GM12878 (cell line): Measurements from ENCODE around the gene CSTF2T. TPM values are rescaled to one million over a fixed set of nuclear protein-coding genes. Genes with fewer than 3 reads are reported as not detected.

Experiments
- ATAC-seq: fragments of 200-7000 bp; cut with Tn5 transposase; 3 replicates; pipeline ENCODE4 v1.9.1; 2020; ENCODE audit warnings: mild to moderate bottlenecking, moderate library complexity
- BruUV-seq: library from RNA; stranded (reverse); fragments of 400-500 nt; replicated peaks from 2 replicates; lab custom pipeline; 2021; lab: Mats Ljungman, UMichigan
- CTCF ChIA-PET: fragments of 300-600 bp; sonication (Branson Sonifier 250); formaldehyde crosslinking; extraction: SDS; loops from one replicate; lab custom pipeline; 2021; ENCODE audit warnings: inconsistent platforms; lab: Yijun Ruan, JAX
- POLR2A ChIA-PET: fragments of 350-600 bp; formaldehyde crosslinking; extraction: SDS; loops from one replicate; lab custom pipeline; 2021; ENCODE audit warnings: inconsistent platforms; lab: Charles Lee
- RAD21 ChIA-PET: fragments of 300-600 bp; sonication (Branson Sonifier 250); formaldehyde crosslinking; loops from one replicate; lab custom pipeline; 2023; ENCODE audit warnings: antibody characterized with exemption; ENCODE audit not compliant: unreplicated experiment; lab: Charles Lee
- SMC1A ChIA-PET: fragments of 300-600 bp; sonication (Branson Sonifier 250); formaldehyde crosslinking; loops from one replicate; lab custom pipeline; 2023; ENCODE audit not compliant: unreplicated experiment, uncharacterized antibody; lab: Charles Lee
- DNase-seq: peaks from one replicate; pipeline ENCODE4 v3.0.0-alpha.2; 2011; ENCODE audit warnings: low read depth, low spot score
- FAIRE-seq: peaks from 3 replicates; lab custom pipeline; 2011; peaks lifted over from hg19 to GRCh38; lab: Jason Lieb, UNC
- H2AFZ ChIP-seq: 2 replicates; pipeline ENCODE4 v1.6.0; 2011; ENCODE audit warnings: low read depth, low read length, control low read depth; ENCODE audit not compliant: control insufficient read depth
- H3K27ac ChIP-seq: 2 replicates; pipeline ENCODE4 v1.5.1; 2011; ENCODE audit warnings: control low read depth; ENCODE audit not compliant: control insufficient read depth, insufficient read depth
- H3K27me3 ChIP-seq, 2 experiments: replicated peaks in 1 of 2; 2 replicates each; pipeline versions ENCODE4 v1.6.0 to v1.6.1; 2011; ENCODE audit warnings: low read length in 1 of 2; ENCODE audit not compliant: control insufficient read depth in 2 of 2, insufficient read depth in 2 of 2
- H3K36me3 ChIP-seq, 2 experiments: 2 replicates each; pipeline ENCODE4 v1.5.1; 2011; ENCODE audit warnings: low read length in 1 of 2; ENCODE audit not compliant: control insufficient read depth in 2 of 2, insufficient read depth in 2 of 2
- H3K4me1 ChIP-seq: 2 replicates; pipeline ENCODE4 v1.6.1; 2011; ENCODE audit warnings: mild to moderate bottlenecking, low read length, moderate library complexity, mixed read lengths; ENCODE audit not compliant: control insufficient read depth, insufficient read depth
- H3K4me2 ChIP-seq: 2 replicates; pipeline ENCODE4 v1.6.0; 2011; ENCODE audit warnings: control low read depth; ENCODE audit not compliant: control insufficient read depth, insufficient read depth
- H3K4me3 ChIP-seq: fragments of 200-600 bp; sonication (generic); 2 replicates; pipeline ENCODE4 v1.5.1; 2016
- H3K79me2 ChIP-seq: 2 replicates; pipeline ENCODE4 v1.6.0; 2011; ENCODE audit warnings: low read length; ENCODE audit not compliant: control insufficient read depth, insufficient read depth
- H3K9ac ChIP-seq: 2 replicates; pipeline ENCODE4 v1.8.0; 2011; ENCODE audit warnings: low read length, control low read depth, mixed read lengths; ENCODE audit not compliant: control insufficient read depth, insufficient read depth
- H3K9me3 ChIP-seq: replicated peaks from 3 replicates; pipeline ENCODE4 v1.5.1; 2011; ENCODE audit warnings: mild to moderate bottlenecking, low read length; ENCODE audit not compliant: control insufficient read depth, insufficient read depth
- H4K20me1 ChIP-seq: 2 replicates; pipeline ENCODE4 v1.6.0; 2011; ENCODE audit not compliant: control insufficient read depth, insufficient read depth
- BCL11A ChIP-seq: IDR thresholded peaks from 2 replicates; pipeline ENCODE4 v1.6.1; 2011; ENCODE audit warnings: low read depth, low read length
- CBFB ChIP-seq: IDR thresholded peaks from 2 replicates; pipeline ENCODE4 v1.6.1; 2016; ENCODE audit warnings: antibody characterized with exemption, low read depth
- CHD1 ChIP-seq: IDR thresholded peaks from 2 replicates; pipeline ENCODE4 v1.6.1; 2012; ENCODE audit warnings: low read depth, low read length, improper control_type of control experiment
- EZH2 ChIP-seq: IDR thresholded peaks from 2 replicates; pipeline ENCODE4 v1.6.1; 2012; ENCODE audit warnings: low read depth, mild to moderate bottlenecking, control low read depth, inconsistent platforms, low read length, borderline replicate concordance; ENCODE audit not compliant: control insufficient read depth
- HDGF ChIP-seq: fragments of 450-650 bp; IDR thresholded peaks from 2 replicates; pipeline ENCODE4 v1.6.1; 2016; ENCODE audit warnings: antibody characterized with exemption
- HSF1 ChIP-seq: fragments of 150-350 bp; IDR thresholded peaks from 2 replicates; pipeline ENCODE4 v1.6.1; 2014; ENCODE audit warnings: mild to moderate bottlenecking, low read depth, low read length
- IRF4 ChIP-seq: IDR thresholded peaks from 2 replicates; pipeline ENCODE4 v1.6.1; 2011; ENCODE audit warnings: low read depth, low read length
- KLF5 ChIP-seq: fragments of 450-650 bp; IDR thresholded peaks from 2 replicates; pipeline ENCODE4 v1.6.1; 2014; ENCODE audit warnings: mild to moderate bottlenecking; ENCODE audit not compliant: partially characterized antibody
- MYC ChIP-seq: IDR thresholded peaks from 2 replicates; pipeline ENCODE4 v1.6.1; 2011; ENCODE audit warnings: mild to moderate bottlenecking, low read length, moderate library complexity, inconsistent platforms; ENCODE audit not compliant: insufficient read depth, insufficient replicate concordance, insufficient read length, severe bottlenecking
- NFYA ChIP-seq: IDR thresholded peaks from 2 replicates; pipeline ENCODE4 v1.6.1; 2011; ENCODE audit warnings: low read depth, mild to moderate bottlenecking, low read length, improper control_type of control experiment, borderline replicate concordance
- NR2C1 ChIP-seq: fragments of 450-650 bp; IDR thresholded peaks from 2 replicates; pipeline ENCODE4 v1.6.1; 2017; ENCODE audit warnings: antibody characterized with exemption, mild to moderate bottlenecking, moderate library complexity
- POU2F2 ChIP-seq: IDR thresholded peaks from 3 replicates; pipeline ENCODE4 v1.6.1; 2011; ENCODE audit warnings: low read depth, mild to moderate bottlenecking, low read length, borderline replicate concordance
- RFX5 ChIP-seq: IDR thresholded peaks from 2 replicates; pipeline ENCODE4 v1.6.1; 2011; ENCODE audit warnings: low read depth, low read length, improper control_type of control experiment
- SKIL ChIP-seq: fragments of 450-650 bp; IDR thresholded peaks from 2 replicates; pipeline ENCODE4 v1.6.1; 2017; ENCODE audit warnings: mild to moderate bottlenecking, low read depth, inconsistent platforms; ENCODE audit not compliant: poor library complexity, severe bottlenecking
- TCF12 ChIP-seq: IDR thresholded peaks from 2 replicates; pipeline ENCODE4 v1.6.1; 2011; ENCODE audit warnings: low read depth, mild to moderate bottlenecking, low read length
- TCF7 ChIP-seq: IDR thresholded peaks from 2 replicates; pipeline ENCODE4 v1.6.1; 2014; ENCODE audit warnings: antibody characterized with exemption, borderline replicate concordance
- whole genome bisulfite sequencing: methylation state at CpG from one replicate; pipeline ENCODE4 v1.1.6; 2016; ENCODE audit warnings: low lambda C conversion rate; ENCODE audit not compliant: insufficient replicate concordance, insufficient coverage; ENCODE audit errors: missing lambda C conversion rate; 5-methylcytosine and 5-hydroxymethylcytosine counted together
- in situ Hi-C: fragments of 300-500 bp; cut with MboI; formaldehyde crosslinking; loops from 9 replicates; pipeline ENCODE4 v1.14.3; 2018; ENCODE audit warnings: mixed read lengths
- intact Hi-C: fragments of 100-400 bp; cut with micrococcal nuclease; formaldehyde crosslinking; loops from one replicate; pipeline ENCODE4 v1.14.2; 2022; ENCODE audit not compliant: unreplicated experiment
- polyA plus RNA-seq, 11 experiments: library from polyadenylated mRNA; depleted of rRNA in 4 of 11; unstranded in 6 of 11; stranded (reverse) in 5 of 11; fragments of >200 nt; fragmentation: Nextera tagmentation in 4 of 11; fragmentation: Illumina TruSeq in 1 of 11; extraction: Ambion mirVana in 4 of 11; extraction: Trizol in 1 of 11; gene quantifications; 1 replicate in 1 of 11; 2 replicates in 10 of 11; pipeline versions ENCODE4 v1.2.1 to v1.2.3, GENCODE V29; 2011 to 2016; ENCODE audit warnings: inconsistent platforms in 2 of 11, missing spikeins in 2 of 11, low read depth in 1 of 11
- total RNA-seq, 4 experiments: library from RNA; depleted of rRNA in 3 of 4; stranded (reverse); fragments of >200 nt in 3 of 4; fragmentation: Illumina TruSeq in 1 of 4; extraction: Trizol in 1 of 4; gene quantifications; 2 replicates each; pipeline versions ENCODE4 v1.2.1 to v1.2.3, GENCODE V29; 2013 to 2021
- TF ChIP-seq, protein P1 (sequence below): IDR thresholded peaks from 2 replicates; pipeline ENCODE4 v1.6.1; 2012; ENCODE audit warnings: low read depth, low read length, improper control_type of control experiment
- TF ChIP-seq, protein P2 (sequence below): IDR thresholded peaks from 2 replicates; pipeline ENCODE4 v1.6.1; 2011; ENCODE audit warnings: borderline replicate concordance, low read depth, mild to moderate bottlenecking, moderate library complexity, low read length; ENCODE audit not compliant: insufficient read depth, poor library complexity, severe bottlenecking

The CSTF2T gene
- total and polyA plus RNA-seq, 10 of the 15 experiments (the other 5 are each of a cell fraction or from before 2014, with no cell fraction given): 6.8 to 23.8 (median 14.3) TPM

- H2AFZ ChIP-seq: peak overlapping the region; percentile 99
- H3K36me3 ChIP-seq: no peaks in the 10 kb centered on the region; a peak in 1 of 4 replicates
- TF ChIP-seq KLF5 (no peak), TCF7 (no peak), HSF1 (no peak), POU2F2 (no peak), BCL11A (no peak), CHD1 (no peak), NFYA (no peak), EZH2 (no peak), TCF12 (no peak), HDGF (no peak), MYC (no peak), RFX5 (no peak), CBFB (no peak), IRF4 (no peak), NR2C1 (no peak), SKIL (no peak)
- TF ChIP-seq, protein P1, sequence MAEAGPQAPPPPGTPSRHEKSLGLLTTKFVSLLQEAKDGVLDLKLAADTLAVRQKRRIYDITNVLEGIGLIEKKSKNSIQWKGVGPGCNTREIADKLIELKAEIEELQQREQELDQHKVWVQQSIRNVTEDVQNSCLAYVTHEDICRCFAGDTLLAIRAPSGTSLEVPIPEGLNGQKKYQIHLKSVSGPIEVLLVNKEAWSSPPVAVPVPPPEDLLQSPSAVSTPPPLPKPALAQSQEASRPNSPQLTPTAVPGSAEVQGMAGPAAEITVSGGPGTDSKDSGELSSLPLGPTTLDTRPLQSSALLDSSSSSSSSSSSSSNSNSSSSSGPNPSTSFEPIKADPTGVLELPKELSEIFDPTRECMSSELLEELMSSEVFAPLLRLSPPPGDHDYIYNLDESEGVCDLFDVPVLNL: no peak
- TF ChIP-seq, protein P2, sequence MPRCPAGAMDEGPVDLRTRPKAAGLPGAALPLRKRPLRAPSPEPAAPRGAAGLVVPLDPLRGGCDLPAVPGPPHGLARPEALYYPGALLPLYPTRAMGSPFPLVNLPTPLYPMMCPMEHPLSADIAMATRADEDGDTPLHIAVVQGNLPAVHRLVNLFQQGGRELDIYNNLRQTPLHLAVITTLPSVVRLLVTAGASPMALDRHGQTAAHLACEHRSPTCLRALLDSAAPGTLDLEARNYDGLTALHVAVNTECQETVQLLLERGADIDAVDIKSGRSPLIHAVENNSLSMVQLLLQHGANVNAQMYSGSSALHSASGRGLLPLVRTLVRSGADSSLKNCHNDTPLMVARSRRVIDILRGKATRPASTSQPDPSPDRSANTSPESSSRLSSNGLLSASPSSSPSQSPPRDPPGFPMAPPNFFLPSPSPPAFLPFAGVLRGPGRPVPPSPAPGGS: no peak
- TF ChIP-seq, all 136 proteins: peak for 0
- in situ Hi-C loops: no loop called here
- Histone ChIP-seq H4K20me1 (no peaks in the 10 kb centered on the region), H3K4me2 (peak overlapping the region; percentile 80; the same call in 1 of the 2 replicates), H3K4me3 (peak overlapping the region; percentile 95), H3K9ac (peak overlapping the region; percentile 95), H3K9me3 (no peaks in the 10 kb centered on the region), H3K4me1 (peaks cover 6% of the 10 kb centered on the region; the same call in 1 of the 2 replicates), H3K79me2 (peaks cover 21% of the 10 kb centered on the region), H3K27me3 (no peaks in the 10 kb centered on the region), H3K27ac (peak overlapping the region; percentile 97)
- intact Hi-C loops: no loop called here
- ChIA-PET SMC1A (interaction anchor here (0.6 to 2.0 kb wide), 7 partner anchors 10 to 175 kb away, joined by 3 to 7 read pairs (median 4); no protein-coding TSS in a partner anchor), RAD21 (interaction anchor here (0.5 to 1.5 kb wide), 12 partner anchors 9 to 340 kb away, joined by 3 to 8 read pairs (median 3); no protein-coding TSS in a partner anchor), POLR2A (interaction anchor here (1.0 kb wide), 1 partner anchor 44 kb away, joined by 3 read pairs; no protein-coding TSS in a partner anchor), CTCF (interaction anchor here (0.9 kb wide), 1 partner anchor 29 kb away, joined by 3 read pairs; no protein-coding TSS in a partner anchor)
- ATAC-seq (no peak), DNase-seq (no peak), FAIRE-seq (no peak)
- 51% methylated on average over 12 of the region's 12 CpGs for WGBS
- no TSS peak for BruUV-seq
Measured at GRCh38 chr10:51700228-51700817, 928 bp upstream of the CSTF2T start.
